Panc1 (cell line): ENCODE data around the gene WDR7. TPM values are rescaled to one million over a fixed set of nuclear protein-coding genes. Genes with fewer than 3 reads are reported as not detected.

Experiments
- ATAC-seq: fragments of 200-7000 bp; cut with Tn5 transposase; 2 replicates; pipeline ENCODE4 v1.9.1; 2020; ENCODE audit warnings: mild to moderate bottlenecking, moderate library complexity
- BruUV-seq: library from RNA; stranded (reverse); fragments of 400-500 nt; replicated peaks from 2 replicates; lab custom pipeline; 2021; lab: Mats Ljungman, UMichigan
- CTCF ChIA-PET: fragments of 300-600 bp; sonication (Branson Sonifier 250); formaldehyde crosslinking; loops from one replicate; lab custom pipeline; 2022; ENCODE audit warnings: antibody characterized with exemption; lab: Charles Lee
- POLR2A ChIA-PET: fragments of 300-600 bp; sonication (Branson Sonifier 250); formaldehyde crosslinking; loops from one replicate; lab custom pipeline; 2022; ENCODE audit warnings: antibody characterized with exemption; lab: Charles Lee
- DNase-seq: peaks from one replicate; pipeline ENCODE4 v3.0.0-alpha.2; 2010; ENCODE audit warnings: low read depth, low spot score
- H3K27ac ChIP-seq: 2 replicates; pipeline ENCODE4 v1.5.1; 2011; ENCODE audit warnings: mild to moderate bottlenecking, low read length, inconsistent platforms
- H3K27me3 ChIP-seq: fragments of 200-500 bp; sonication (Bioruptor generic); 2 replicates; pipeline ENCODE4 v1.6.0; 2014; ENCODE audit warnings: low read length, inconsistent platforms; ENCODE audit not compliant: control insufficient read depth, insufficient read depth
- H3K36me3 ChIP-seq: fragments of 200-500 bp; sonication (Bioruptor generic); 2 replicates; pipeline ENCODE4 v1.5.1; 2014; ENCODE audit warnings: inconsistent platforms, mild to moderate bottlenecking, low read length, moderate library complexity; ENCODE audit not compliant: control insufficient read depth, insufficient read depth
- H3K4me1 ChIP-seq: 2 replicates; pipeline ENCODE4 v1.5.1; 2011; ENCODE audit warnings: inconsistent platforms, mild to moderate bottlenecking, low read length, moderate library complexity; ENCODE audit not compliant: control insufficient read depth, insufficient read depth
- H3K4me3 ChIP-seq, 2 experiments: 2 replicates each; pipeline ENCODE4 v1.5.1; 2011 to 2012; ENCODE audit warnings: low read depth in 2 of 2, low read length in 2 of 2, mild to moderate bottlenecking in 2 of 2, inconsistent platforms in 1 of 2, moderate library complexity in 1 of 2
- H3K9me3 ChIP-seq: fragments of 200-500 bp; sonication (Bioruptor generic); 2 replicates; pipeline ENCODE4 v1.5.1; 2014; ENCODE audit warnings: low read depth, mild to moderate bottlenecking, inconsistent platforms, low read length, moderate library complexity; ENCODE audit not compliant: control insufficient read depth, insufficient read depth
- CTCF ChIP-seq: fragments of 450-650 bp; IDR thresholded peaks from 2 replicates; pipeline ENCODE4 v1.5.1; 2017; ENCODE audit warnings: mild to moderate bottlenecking
- POLR2AphosphoS5 ChIP-seq: IDR thresholded peaks from 2 replicates; pipeline ENCODE4 v1.6.1; 2012; ENCODE audit warnings: mild to moderate bottlenecking, low read depth, low read length, moderate library complexity
- REST ChIP-seq, 2 experiments: IDR thresholded peaks; 2 replicates each; pipeline ENCODE4 v1.6.1; 2011 to 2012; ENCODE audit warnings: low read depth in 2 of 2, control low read depth in 1 of 2, low read length in 1 of 2, mild to moderate bottlenecking in 1 of 2, moderate library complexity in 1 of 2; ENCODE audit not compliant: insufficient read depth in 1 of 2
- SIN3A ChIP-seq: IDR thresholded peaks from 2 replicates; pipeline ENCODE4 v1.6.1; 2012; ENCODE audit warnings: low read depth, mild to moderate bottlenecking, low read length, moderate library complexity, borderline replicate concordance; ENCODE audit not compliant: insufficient read depth
- TCF7L2 ChIP-seq: IDR thresholded peaks from 2 replicates; pipeline ENCODE4 v1.6.1; 2011; ENCODE audit warnings: mild to moderate bottlenecking, low read depth, low read length, inconsistent platforms
- in situ Hi-C: cut with HindIII; loops from 2 replicates; pipeline ENCODE4 v1.10.0; 2016; ENCODE audit warnings: low sequenced_read_pairs, low pct_unique_long_range_greater_than_20kb
- intact Hi-C: fragments of 100-400 bp; cut with micrococcal nuclease; formaldehyde crosslinking; loops from one replicate; pipeline ENCODE4 v1.10.0; 2022; ENCODE audit not compliant: unreplicated experiment
- total RNA-seq: library from RNA; stranded (reverse); gene quantifications from one replicate; pipeline ENCODE4 v1.2.1, GENCODE V29; 2021; ENCODE audit not compliant: unreplicated experiment

Gene WDR7
- total RNA-seq, 1 experiment from 2014 or later = 12.3 TPM

- H3K9me3 ChIP-seq = no peaks in the 10 kb centered on the region
- no peaks in the 10 kb centered on the region for H3K36me3 ChIP-seq
- TF ChIP-seq SIN3A (no peak), POLR2AphosphoS5 (no peak), REST (IDR thresholded peaks at IDR 0.05; ENCODE audit: insufficient read depth in 1 of 2, low read depth in 2 of 2, low read length in 1 of 2) (no peak), CTCF (no peak), TCF7L2 (no peak)
- ATAC-seq = no peak
- no peaks in the 10 kb centered on the region for H3K27me3 ChIP-seq
- ChIA-PET CTCF (no interaction called here), POLR2A (no interaction called here)
- intact Hi-C loops = no loop called here
- no peaks in the 10 kb centered on the region for H3K4me1 ChIP-seq
- BruUV-seq = no TSS peak
- in situ Hi-C loops = no loop called here
- no peak overlapping the region for H3K27ac ChIP-seq
- H3K4me3 ChIP-seq = no peak overlapping the region
- DNase-seq = no peak
Measured at GRCh38 chr18:56973487-56973886, 322.3 kb downstream of the WDR7 start.

DNA sequence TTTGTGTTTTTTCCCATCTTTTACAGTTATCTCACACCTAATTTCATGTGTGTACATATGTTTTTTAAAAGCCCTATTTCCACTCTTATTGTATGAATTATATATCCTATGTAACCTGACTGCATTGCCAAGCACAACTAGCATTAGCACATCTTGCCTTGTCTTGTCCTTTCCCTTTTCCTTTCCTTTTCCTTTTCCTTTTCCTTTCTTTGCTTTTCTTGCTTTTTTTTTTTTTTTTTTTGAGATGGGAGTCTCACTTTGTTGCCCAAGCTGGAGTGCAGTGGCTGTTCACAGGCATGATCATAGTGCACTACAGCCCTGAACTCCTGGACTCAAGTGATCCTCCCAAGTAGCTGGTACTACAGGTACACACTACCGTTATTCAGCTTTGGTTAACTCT lies 323.0 kb downstream of the WDR7 start:
- ChIA-PET CTCF (interaction anchor here (0.7 kb wide), 1 partner anchor 1102 kb away, joined by 6 read pairs; no protein-coding TSS in a partner anchor), POLR2A (no interaction called here)
- TF ChIP-seq POLR2AphosphoS5 (no peak), TCF7L2 (no peak), SIN3A (no peak)
- Histone ChIP-seq H3K36me3 (no peaks in the 10 kb centered on the region), H3K4me1 (no peaks in the 10 kb centered on the region), H3K4me3 (no peak overlapping the region), H3K9me3 (no peaks in the 10 kb centered on the region), H3K27me3 (no peaks in the 10 kb centered on the region), H3K27ac (no peak overlapping the region)
- no peak for ATAC-seq
- DNase-seq = no peak
- in situ Hi-C loops (no loop called here), intact Hi-C loops (no loop called here)
- BruUV-seq = no TSS peak

DNA sequence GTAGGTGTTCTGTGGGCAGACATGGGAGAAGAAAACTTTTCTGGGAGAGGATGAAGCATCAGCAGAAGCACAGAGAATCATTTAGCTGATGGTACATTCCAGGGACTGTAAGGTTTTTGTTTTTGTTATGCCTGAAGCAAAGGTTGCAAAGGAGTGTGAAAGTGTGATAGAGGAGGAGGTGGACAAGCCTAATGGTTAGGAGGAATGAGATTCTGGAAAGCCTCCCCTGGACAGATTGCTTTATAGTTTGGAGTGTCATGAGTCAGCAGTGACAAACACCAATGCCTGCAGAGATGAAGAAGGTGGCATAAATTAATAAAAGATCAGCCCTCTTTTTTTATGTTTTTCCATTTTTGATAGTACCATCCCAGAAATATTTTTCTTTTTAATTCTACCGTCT lies 324.1 kb downstream of the WDR7 start:
- Histone ChIP-seq H3K27me3 (no peaks in the 10 kb centered on the region), H3K4me3 (no peak overlapping the region), H3K36me3 (no peaks in the 10 kb centered on the region), H3K27ac (no peak overlapping the region), H3K9me3 (no peaks in the 10 kb centered on the region), H3K4me1 (no peaks in the 10 kb centered on the region)
- TF ChIP-seq TCF7L2 = no peak
- TF ChIP-seq POLR2AphosphoS5 = no peak
- no peak for TF ChIP-seq CTCF
- TF ChIP-seq SIN3A = no peak
- no peak for TF ChIP-seq REST (IDR thresholded peaks at IDR 0.05; ENCODE audit: insufficient read depth in 1 of 2, low read depth in 2 of 2, low read length in 1 of 2)
- BruUV-seq = no TSS peak
- ChIA-PET POLR2A (no interaction called here), CTCF (no interaction called here)
- intact Hi-C loops = no loop called here
- in situ Hi-C loops = no loop called here
- DNase-seq (no peak), ATAC-seq (no peak)
